Panc1 (cell line): ENCODE measurements around the gene TMEM163. TPM values are rescaled to one million over a fixed set of nuclear protein-coding genes. Genes with fewer than 3 reads are reported as not detected.

Experiments
- ATAC-seq: fragments of 200-7000 bp; cut with Tn5 transposase; 2 replicates; pipeline ENCODE4 v1.9.1; 2020; ENCODE audit warnings: mild to moderate bottlenecking, moderate library complexity
- BruUV-seq: library from RNA; stranded (reverse); fragments of 400-500 nt; replicated peaks from 2 replicates; lab custom pipeline; 2021; lab: Mats Ljungman, UMichigan
- CTCF ChIA-PET: fragments of 300-600 bp; sonication (Branson Sonifier 250); formaldehyde crosslinking; loops from one replicate; lab custom pipeline; 2022; ENCODE audit warnings: antibody characterized with exemption; lab: Charles Lee
- POLR2A ChIA-PET: fragments of 300-600 bp; sonication (Branson Sonifier 250); formaldehyde crosslinking; loops from one replicate; lab custom pipeline; 2022; ENCODE audit warnings: antibody characterized with exemption; lab: Charles Lee
- DNase-seq: peaks from one replicate; pipeline ENCODE4 v3.0.0-alpha.2; 2010; ENCODE audit warnings: low read depth, low spot score
- H3K27ac ChIP-seq: 2 replicates; pipeline ENCODE4 v1.5.1; 2011; ENCODE audit warnings: mild to moderate bottlenecking, low read length, inconsistent platforms
- H3K27me3 ChIP-seq: fragments of 200-500 bp; sonication (Bioruptor generic); 2 replicates; pipeline ENCODE4 v1.6.0; 2014; ENCODE audit warnings: low read length, inconsistent platforms; ENCODE audit not compliant: control insufficient read depth, insufficient read depth
- H3K36me3 ChIP-seq: fragments of 200-500 bp; sonication (Bioruptor generic); 2 replicates; pipeline ENCODE4 v1.5.1; 2014; ENCODE audit warnings: inconsistent platforms, mild to moderate bottlenecking, low read length, moderate library complexity; ENCODE audit not compliant: control insufficient read depth, insufficient read depth
- H3K4me1 ChIP-seq: 2 replicates; pipeline ENCODE4 v1.5.1; 2011; ENCODE audit warnings: inconsistent platforms, mild to moderate bottlenecking, low read length, moderate library complexity; ENCODE audit not compliant: control insufficient read depth, insufficient read depth
- H3K4me3 ChIP-seq, 2 experiments: 2 replicates each; pipeline ENCODE4 v1.5.1; 2011 to 2012; ENCODE audit warnings: low read depth in 2 of 2, low read length in 2 of 2, mild to moderate bottlenecking in 2 of 2, inconsistent platforms in 1 of 2, moderate library complexity in 1 of 2
- H3K9me3 ChIP-seq: fragments of 200-500 bp; sonication (Bioruptor generic); 2 replicates; pipeline ENCODE4 v1.5.1; 2014; ENCODE audit warnings: low read depth, mild to moderate bottlenecking, inconsistent platforms, low read length, moderate library complexity; ENCODE audit not compliant: control insufficient read depth, insufficient read depth
- CTCF ChIP-seq: fragments of 450-650 bp; IDR thresholded peaks from 2 replicates; pipeline ENCODE4 v1.5.1; 2017; ENCODE audit warnings: mild to moderate bottlenecking
- POLR2AphosphoS5 ChIP-seq: IDR thresholded peaks from 2 replicates; pipeline ENCODE4 v1.6.1; 2012; ENCODE audit warnings: mild to moderate bottlenecking, low read depth, low read length, moderate library complexity
- REST ChIP-seq, 2 experiments: IDR thresholded peaks; 2 replicates each; pipeline ENCODE4 v1.6.1; 2011 to 2012; ENCODE audit warnings: low read depth in 2 of 2, control low read depth in 1 of 2, low read length in 1 of 2, mild to moderate bottlenecking in 1 of 2, moderate library complexity in 1 of 2; ENCODE audit not compliant: insufficient read depth in 1 of 2
- SIN3A ChIP-seq: IDR thresholded peaks from 2 replicates; pipeline ENCODE4 v1.6.1; 2012; ENCODE audit warnings: low read depth, mild to moderate bottlenecking, low read length, moderate library complexity, borderline replicate concordance; ENCODE audit not compliant: insufficient read depth
- TCF7L2 ChIP-seq: IDR thresholded peaks from 2 replicates; pipeline ENCODE4 v1.6.1; 2011; ENCODE audit warnings: mild to moderate bottlenecking, low read depth, low read length, inconsistent platforms
- in situ Hi-C: cut with HindIII; loops from 2 replicates; pipeline ENCODE4 v1.10.0; 2016; ENCODE audit warnings: low sequenced_read_pairs, low pct_unique_long_range_greater_than_20kb
- intact Hi-C: fragments of 100-400 bp; cut with micrococcal nuclease; formaldehyde crosslinking; loops from one replicate; pipeline ENCODE4 v1.10.0; 2022; ENCODE audit not compliant: unreplicated experiment
- total RNA-seq: library from RNA; stranded (reverse); gene quantifications from one replicate; pipeline ENCODE4 v1.2.1, GENCODE V29; 2021; ENCODE audit not compliant: unreplicated experiment

Gene TMEM163
- total RNA-seq, 1 experiment from 2014 or later, result not detected

GRCh38 chr2:134713606-134714005, 5.2 kb downstream of the TMEM163 start:
- no peaks in the 10 kb centered on the region for H3K9me3 ChIP-seq
- no peak overlapping the region for H3K4me3 ChIP-seq
- peaks cover 4% of the 10 kb centered on the region; the same call in 1 of the 2 replicates for H3K4me1 ChIP-seq
- BruUV-seq, result no TSS peak
- H3K27ac ChIP-seq, result no peak overlapping the region
- intact Hi-C loops (no loop called here), in situ Hi-C loops (no loop called here)
- DNase-seq, result no peak
- TF ChIP-seq REST (IDR thresholded peaks at IDR 0.05; ENCODE audit: insufficient read depth in 1 of 2, low read depth in 2 of 2, low read length in 1 of 2), result no peak
- TF ChIP-seq SIN3A, result no peak
- TF ChIP-seq CTCF, result no peak
- no peak for TF ChIP-seq POLR2AphosphoS5
- TF ChIP-seq TCF7L2, result no peak
- ChIA-PET POLR2A (no interaction called here), CTCF (no interaction called here)
- no peak for ATAC-seq
- no peaks in the 10 kb centered on the region for H3K36me3 ChIP-seq
- peaks cover 42% of the 10 kb centered on the region for H3K27me3 ChIP-seq

GRCh38 chr2:134713176-134713575, 5.6 kb downstream of the TMEM163 start:
- Histone ChIP-seq H3K4me3 (no peak overlapping the region), H3K9me3 (no peaks in the 10 kb centered on the region), H3K36me3 (no peaks in the 10 kb centered on the region), H3K27me3 (peaks cover 42% of the 10 kb centered on the region), H3K27ac (no peak overlapping the region), H3K4me1 (peaks cover 4% of the 10 kb centered on the region; the same call in 1 of the 2 replicates)
- CTCF ChIA-PET, result no interaction called here
- intact Hi-C loops, result no loop called here
- BruUV-seq, result no TSS peak
- TF ChIP-seq TCF7L2, result no peak
- TF ChIP-seq REST (IDR thresholded peaks at IDR 0.05; ENCODE audit: insufficient read depth in 1 of 2, low read depth in 2 of 2, low read length in 1 of 2), result no peak
- no peak for TF ChIP-seq CTCF
- POLR2A ChIA-PET, result no interaction called here
- DNase-seq (no peak), ATAC-seq (no peak)
- in situ Hi-C loops, result no loop called here
